Forelimb muscle (tissue), 1 donor: ENCODE measurements around the gene NKX2-2. TPM values are rescaled to one million over a fixed set of nuclear protein-coding genes. Genes with fewer than 3 reads are reported as not detected.

ENCODE experiments used
- DNase-seq: peaks from one replicate; pipeline ENCODE4 v3.0.0-alpha.2; 2013; ENCODE audit warnings: low read depth
- polyA plus RNA-seq: library from polyadenylated mRNA; unstranded; fragments of 120-200 nt; gene quantifications from one replicate; pipeline ENCODE4 v1.2.1, GENCODE V29; 2013; ENCODE audit not compliant: insufficient read length

Gene NKX2-2
- polyA plus RNA-seq, 1 donor: 0.13 TPM

DNA sequence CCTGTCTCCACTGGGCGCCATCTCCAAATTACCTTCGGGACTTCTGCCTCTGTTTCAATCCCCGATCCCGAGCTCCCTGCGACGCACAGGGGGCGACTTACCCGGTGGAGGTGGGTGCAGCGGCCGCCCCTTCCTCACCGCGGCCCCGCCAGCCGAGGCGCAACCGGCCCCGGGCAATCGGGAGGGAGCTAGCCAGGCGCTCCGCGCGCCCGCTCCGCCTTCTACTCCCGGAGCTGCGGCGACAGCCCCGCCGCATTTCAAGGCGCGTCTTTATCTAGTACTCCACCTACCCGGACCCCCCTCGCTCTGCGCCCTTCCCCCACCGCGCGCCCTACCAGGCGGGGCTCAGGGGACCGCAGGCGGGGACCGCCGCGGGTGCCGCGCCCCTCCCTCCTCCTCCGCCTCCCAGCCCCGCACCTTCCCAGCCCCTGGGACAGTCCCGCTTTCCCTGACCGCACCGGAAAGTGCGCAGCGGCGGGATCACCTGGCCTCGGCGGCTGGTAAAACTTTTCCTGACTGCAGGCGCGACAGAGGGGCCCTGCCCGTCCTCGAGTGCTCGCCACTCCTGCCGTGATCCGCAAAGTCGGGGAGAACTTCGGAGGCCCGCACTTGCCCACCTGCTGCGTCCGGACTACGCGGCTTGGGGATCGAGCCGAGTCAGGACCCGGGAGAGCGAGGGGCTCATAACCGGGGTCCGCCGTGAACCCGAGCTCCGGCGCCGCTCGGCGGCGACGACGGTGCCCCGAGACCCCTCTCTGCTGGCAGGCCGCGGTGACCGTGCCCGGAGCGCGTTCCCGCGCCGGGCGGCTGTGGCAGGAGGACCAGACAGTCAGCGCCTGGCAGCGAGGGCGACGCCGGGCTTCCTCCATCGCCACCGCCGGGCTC is 8.0 kb upstream of the NKX2-2 start:
- no peak for DNase-seq

DNA sequence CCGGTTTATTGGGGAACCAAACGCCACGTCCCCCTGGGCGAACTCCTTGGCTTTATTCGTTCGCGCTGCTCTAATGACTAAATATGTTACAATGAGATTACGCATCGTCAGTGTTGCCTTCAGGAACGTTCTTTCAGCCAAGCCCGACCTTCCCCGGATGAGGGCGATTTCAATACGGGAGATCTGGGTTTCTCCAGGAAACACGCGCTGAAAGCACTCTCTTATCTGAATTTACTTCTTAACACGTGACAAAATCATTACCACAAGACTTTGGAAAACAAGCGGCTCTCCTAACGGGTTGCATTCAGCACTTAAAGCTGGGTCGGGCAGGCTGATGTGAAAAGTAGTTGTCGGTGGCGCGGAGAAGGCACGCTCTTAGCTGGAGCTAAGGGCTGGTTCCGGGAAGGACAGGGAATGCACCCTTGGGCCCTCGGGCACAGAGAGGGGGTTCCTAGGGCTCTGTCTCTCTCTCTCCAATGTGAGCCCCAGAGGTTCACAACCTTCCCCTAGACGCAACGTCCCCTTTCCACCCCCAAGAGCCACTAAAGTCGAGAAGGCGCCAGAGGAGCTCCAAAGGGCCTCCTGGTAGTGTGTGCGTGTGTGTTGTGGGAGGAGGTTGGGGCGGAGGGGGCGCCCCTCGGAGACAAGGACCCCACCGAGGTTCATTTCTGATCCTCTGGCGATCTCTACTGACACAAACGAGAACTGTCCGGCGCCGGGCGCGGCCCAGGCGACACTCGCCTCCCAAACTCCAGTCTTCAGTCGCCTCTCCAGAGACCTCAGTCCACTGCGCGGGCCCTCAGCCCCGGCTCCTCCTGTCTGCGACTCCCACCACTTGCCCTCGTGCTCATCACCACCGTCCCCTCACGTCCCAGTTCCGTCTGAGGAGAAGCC is 7.1 kb upstream of the NKX2-2 start:
- no peak for DNase-seq

DNA sequence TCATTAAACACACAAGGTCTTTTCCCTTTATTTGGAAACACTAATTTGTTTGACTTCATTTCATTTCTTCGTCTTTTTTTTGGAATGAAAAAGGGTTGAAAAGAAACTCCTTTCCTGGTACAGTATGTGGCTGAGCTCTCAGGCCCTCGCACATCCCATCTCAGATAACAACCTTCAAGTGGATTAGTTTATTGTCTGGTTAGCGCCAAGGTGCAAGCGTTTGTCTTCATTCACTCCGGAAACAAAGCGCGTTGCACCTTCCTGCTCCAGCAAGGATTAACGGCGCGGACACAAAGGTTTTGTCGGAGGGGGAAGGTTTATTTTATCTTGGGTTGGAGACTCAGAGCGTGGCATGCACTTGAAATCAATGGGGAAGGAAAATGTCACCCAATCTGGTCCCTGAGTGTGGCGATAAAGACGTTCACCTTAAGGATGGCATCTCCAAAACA is 5.3 kb upstream of the NKX2-2 start:
- DNase-seq: no peak

GRCh38 chr20:21518292-21518991 is 4.6 kb upstream of the NKX2-2 start:
- no peak for DNase-seq

DNA sequence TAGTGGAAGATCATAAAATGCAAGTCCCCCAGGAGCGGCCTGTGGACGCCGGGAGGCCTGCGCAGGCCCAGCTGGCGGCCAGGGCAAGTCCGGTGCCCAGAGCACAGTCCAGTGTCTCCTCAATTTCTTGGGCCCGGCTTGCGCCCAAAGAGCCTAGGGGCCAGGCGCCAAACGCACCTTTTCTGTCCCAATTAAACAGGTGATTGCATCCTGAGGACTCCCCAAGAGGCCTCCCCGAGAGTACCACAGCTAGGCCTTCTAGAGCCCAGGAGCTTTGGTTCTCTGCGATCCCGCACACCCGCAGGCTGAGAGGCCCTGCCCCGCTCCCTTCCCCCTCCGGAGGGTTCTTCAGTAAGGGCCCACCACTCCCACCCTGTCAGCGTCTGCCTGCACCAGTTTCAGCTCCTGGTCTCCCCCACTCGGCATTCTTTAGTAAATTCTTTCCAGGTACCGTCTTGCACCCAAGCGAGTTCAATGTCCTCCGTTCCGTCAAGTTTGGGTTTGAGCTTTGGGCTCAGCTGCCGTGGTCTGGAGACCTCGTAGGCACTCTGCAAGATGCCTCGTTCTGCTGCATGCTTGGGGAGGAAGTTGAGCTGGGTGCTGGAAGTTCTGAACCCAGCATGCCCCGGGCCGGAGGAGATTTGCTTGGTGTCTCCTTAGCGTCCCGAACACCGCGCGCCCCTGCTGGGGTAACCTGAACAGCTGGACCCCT is 3.9 kb upstream of the NKX2-2 start:
- no peak for DNase-seq

- DNase-seq: no peak
These were observed 3.1 kb upstream of the NKX2-2 start for GRCh38 chr20:21516861-21517565.

DNA sequence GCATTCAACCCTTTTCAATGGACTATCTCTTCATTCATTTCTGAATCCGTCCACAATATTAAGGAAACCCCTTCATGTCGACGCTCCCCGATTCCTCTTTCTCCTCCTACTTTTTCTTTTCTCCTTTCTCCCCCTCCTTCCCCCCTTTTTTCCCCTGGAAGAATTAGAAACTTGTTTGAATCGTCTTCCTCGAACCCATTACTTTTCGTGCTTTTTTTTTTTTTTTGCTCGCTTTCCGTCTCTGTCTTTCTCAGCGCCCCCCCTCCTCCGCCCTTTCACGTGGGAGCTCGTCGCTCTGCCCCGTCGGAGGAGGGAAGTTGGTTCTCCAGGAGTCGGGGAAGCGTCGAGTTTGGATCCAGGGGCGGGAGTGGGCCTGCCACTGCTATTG is 2.3 kb upstream of the NKX2-2 start:
- DNase-seq: no peak

- DNase-seq: no peak
These were observed 1.7 kb upstream of the NKX2-2 start for GRCh38 chr20:21515300-21516179.

DNA sequence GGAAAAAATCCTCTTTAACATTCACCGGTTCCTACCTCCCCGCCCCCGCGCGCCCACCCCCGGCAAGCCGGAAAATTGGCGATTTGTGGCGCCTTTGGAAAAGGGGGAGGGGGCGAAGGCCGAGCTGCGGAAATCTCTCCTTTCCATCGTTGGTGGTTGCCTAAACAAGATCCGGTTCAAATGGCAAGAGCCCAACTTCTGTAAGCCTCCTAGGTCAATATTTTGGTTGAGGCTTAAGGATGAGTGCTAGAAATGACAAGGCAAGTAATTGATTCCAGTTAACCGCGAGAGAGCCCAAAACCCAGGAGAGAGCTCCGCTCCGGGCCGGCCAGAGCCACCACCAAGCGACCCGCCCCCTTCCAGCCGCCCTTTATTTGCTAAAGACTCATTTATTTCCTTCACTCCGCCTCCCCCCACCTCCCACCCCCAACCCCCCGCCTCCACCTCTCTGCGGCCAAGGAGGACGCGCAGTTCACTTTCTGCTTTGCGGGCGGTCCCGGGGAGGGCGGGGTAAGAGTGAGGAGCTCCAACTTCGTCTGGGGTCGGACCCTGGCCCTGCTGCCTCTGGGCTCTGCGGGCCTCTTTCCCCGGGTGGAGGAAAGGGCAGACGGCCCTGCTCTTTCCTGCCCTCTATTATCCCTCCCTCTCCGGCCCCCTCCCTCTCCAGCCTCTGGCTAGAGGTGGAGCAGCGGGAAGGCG is 838 bp upstream of the NKX2-2 start:
- no peak for DNase-seq

GRCh38 chr20:21513181-21513663 is 642 bp downstream of the NKX2-2 start:
- no peak for DNase-seq

DNA sequence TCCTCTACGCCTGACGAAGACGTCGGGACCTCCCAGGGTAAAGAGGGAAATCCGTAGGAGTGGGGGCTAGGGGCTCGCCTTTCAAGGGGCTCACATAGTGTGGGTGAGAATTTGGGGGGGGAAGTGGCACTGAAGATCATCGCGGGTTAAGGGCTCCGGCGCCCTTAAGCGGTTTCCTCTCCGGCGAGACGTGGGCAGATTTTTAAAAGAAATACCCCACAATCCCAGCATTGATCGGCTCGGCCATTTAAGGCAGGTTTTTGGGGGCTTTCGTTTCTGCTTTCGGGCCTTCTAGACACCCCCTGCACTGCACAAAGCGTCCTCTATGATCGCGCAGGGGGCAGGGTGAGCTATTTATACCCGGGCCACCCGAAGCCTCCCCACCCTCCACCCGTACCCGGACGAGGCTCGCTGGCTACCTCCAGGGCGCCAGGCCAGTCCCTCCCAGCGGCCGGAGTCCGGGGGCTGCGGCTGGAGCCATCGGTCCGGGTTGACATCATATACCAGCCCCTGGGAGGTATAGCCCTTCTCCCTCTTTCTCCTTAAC is 1.2 kb downstream of the NKX2-2 start:
- no peak for DNase-seq

GRCh38 chr20:21511850-21512633 is 1.8 kb downstream of the NKX2-2 start:
- DNase-seq: no peak

DNA sequence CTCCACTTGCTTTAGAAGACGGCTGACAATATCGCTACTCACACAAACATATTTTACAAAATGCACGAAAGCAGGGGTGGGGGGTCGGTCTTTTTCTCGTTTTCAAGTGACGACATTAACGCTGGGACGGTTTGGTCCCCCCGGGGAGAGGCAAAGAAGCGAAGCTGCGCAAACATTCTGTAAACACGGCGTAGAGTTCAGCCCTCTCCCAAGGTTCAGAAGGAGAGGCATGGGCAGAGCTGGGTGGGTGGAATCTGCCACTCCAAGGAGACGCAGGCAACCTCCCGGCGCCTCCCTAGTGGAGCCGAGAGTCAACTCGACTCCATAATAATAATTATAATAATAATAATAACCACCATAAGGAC is 2.4 kb downstream of the NKX2-2 start:
- no peak for DNase-seq

GRCh38 chr20:21510414-21511384 is 3.2 kb downstream of the NKX2-2 start:
- DNase-seq: no peak

- no peak for DNase-seq
These were observed 4.1 kb downstream of the NKX2-2 start for GRCh38 chr20:21509597-21510371.

GRCh38 chr20:21509079-21509596 is 4.7 kb downstream of the NKX2-2 start:
- DNase-seq: no peak
